ENCODE measurements around the gene INSR.
"Not testable (repeated sequence)": the region's sequence is repeated elsewhere in the genome, so short reads cannot be mapped to it uniquely, and the experiment has no call there.

Gene INSR

DNA sequence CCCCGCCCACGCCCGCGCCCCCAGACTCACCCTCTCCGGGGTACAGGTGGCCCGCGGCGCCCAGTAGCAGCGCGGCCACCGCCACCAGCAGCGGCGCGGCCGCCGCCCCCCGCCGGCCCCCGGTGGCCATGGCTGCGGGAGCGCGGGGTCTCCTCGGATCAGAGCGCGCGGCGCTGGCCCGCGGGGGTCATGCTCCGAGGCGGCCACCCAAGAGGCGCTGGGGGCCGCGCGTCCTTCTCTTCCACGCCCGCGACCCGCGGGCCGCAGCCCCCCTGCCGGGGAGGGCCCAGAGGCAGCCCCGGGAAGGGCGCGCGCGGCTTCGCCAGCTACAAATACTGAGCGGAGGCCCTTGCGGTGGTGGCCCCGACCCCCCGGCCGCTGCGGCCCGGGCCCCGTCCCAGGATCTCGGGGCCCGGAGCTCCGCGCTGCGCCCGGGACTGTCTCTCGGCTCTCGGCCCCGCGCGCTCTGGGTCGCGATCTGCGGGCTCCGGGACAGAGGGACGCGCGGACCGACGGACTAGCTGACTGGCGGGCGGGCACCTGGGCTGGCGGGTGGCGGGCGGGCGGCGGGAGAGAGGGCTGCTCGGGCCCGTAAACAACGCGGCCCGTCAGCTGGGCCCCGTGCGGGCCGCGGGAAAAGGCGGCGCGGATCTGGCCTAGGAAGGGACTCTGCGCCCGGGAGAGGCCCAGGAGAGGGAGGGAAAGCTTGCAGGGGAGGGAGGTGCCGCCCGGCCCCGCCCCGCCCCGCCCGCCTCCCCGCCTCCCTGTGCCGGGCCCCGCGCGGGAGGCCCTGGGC is at the start of gene INSR:
Gene INSR, minus strand, starts transcription at position 653 of the 796 bp plus-strand sequence. Its CDS starts 523 bp downstream, at position 130.
- ATAC-seq, result peak; percentile 83
- peak; percentile 66 for DNase-seq

DNA sequence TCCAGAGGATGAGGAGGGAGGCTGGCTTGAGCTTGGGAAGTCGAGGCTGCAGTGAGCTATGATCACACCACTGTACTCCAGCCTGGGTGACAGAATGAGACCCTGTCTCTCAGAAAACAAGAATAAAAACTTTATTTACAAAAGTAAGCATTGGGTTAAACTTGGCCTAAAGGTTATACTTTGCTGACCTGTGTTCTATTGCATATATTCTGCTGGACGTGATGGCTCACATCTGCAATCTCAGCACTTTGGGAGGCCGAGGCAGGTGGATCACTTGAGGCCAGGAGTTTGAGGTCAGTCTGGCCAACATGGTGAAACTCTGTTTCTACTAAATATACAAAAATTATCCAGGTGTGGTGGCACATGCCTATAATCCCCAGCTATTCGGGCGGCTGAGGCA is 47.9 kb upstream of the INSR start:
- no peak for ATAC-seq
- DNase-seq, result no peak

DNA sequence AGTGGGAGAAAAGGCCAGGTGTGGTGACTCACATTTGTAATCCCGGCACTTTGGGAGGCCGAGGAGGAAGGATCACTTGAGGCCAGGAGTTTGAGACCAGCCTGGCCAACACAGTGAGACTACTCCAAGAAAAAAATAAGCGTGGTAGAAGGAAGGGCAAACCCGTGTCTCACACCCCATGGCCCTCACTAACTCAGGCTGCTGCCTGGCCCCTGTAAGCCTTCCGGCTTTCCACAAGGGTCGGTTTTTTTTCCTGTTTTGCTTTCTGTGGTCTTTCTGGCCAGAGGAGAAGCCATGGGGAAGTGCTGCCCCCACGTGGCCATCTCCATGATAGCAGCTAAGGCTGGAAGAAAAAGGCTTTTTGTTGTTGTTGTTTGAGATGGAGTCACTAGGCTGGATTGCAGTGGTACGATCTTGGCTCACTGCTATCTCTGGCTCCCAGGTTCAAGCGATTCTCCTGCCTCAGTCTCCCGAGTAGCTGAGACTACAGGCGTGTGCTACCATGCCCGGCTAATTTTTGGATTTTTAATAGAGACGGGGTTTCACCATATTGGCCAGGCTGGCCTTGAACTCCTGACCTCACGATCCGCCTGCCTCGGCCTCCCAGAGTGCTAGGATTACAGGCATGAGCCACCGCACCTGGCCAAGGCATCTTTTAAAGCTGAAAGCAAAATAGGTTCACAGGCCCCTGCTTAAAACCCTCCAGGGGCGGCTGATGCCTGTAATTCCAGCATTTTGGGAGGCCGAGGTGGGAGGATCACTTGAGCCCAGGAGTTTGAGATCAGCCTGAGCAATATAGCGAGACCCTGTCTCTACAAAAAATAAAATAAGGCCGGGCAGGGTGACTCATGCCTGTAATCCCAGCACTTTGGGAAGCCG is 47.0 kb upstream of the INSR start:
- DNase-seq (peak; percentile 91), ATAC-seq (peak; percentile 26)

DNA sequence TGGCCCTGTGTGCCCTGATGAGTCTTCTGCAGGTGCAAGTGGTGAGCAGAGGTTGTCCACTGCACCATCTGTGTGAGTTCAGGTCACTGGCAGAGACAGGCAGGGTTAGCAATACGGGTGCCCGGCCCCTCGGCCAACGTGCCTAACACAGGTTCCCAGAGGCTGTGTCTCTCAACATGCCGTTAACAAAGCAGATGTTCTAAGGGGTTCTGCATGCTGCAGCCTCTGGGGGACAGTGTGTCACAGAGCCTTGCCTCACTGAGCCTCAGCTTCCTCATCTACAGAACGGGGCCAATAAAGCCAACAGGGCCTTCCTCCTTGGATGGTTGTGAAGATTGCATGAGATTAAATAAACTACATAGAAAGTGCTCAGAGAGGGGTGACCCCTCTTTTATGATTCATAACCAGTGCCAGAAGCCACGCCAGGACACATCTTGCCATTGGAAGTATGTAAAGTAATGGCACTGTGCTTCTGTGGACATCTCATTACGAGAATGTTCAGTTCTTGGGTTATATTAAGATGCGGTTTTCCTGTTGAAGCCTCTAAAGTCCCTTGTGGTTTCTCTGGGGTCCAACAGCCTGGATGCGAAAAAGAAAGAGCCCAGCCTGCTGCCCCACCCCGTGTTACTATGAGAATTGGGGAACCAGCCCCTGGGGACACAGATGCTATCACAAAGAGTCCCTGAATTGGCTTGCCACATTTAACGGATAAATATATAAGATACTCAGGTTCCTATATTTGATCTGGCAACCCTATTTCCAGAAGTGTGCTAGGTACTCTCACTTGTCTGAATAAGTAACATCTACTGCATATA is 43.4 kb upstream of the INSR start:
- DNase-seq, result peak; percentile 42
- ATAC-seq, result peak; percentile 80

DNA sequence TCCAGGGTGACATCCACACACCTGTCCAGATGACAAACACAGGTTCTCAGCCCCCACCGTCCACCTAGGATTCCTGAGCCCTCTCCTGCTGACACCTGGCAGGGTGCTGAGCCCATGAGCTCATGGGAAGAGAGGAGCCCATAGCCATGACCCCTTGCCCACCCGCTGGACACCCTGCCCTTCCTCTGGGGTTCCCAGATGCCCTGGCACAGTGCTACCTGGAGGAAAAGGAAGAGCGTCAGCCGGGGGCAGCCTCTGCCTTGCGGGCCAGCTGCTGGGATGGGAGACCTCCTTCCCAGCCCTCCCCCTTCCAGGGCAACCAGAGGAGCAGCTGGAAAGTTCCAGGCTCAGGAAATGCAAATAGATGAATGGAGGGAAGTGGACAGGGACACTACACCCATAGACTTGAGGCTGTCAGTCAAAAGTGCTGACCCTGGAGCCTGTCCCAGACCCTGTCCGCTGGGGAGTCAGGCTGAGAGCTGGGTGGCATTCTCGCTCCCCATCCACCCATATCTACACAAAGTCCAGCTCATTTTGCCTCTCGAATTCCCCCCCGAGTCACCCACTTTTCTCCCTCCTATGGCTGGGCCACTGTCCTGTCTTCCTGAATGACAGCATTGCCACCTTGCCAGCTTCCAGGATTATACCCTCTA is 42.2 kb upstream of the INSR start:
- ATAC-seq (no peak), DNase-seq (no peak)

DNA sequence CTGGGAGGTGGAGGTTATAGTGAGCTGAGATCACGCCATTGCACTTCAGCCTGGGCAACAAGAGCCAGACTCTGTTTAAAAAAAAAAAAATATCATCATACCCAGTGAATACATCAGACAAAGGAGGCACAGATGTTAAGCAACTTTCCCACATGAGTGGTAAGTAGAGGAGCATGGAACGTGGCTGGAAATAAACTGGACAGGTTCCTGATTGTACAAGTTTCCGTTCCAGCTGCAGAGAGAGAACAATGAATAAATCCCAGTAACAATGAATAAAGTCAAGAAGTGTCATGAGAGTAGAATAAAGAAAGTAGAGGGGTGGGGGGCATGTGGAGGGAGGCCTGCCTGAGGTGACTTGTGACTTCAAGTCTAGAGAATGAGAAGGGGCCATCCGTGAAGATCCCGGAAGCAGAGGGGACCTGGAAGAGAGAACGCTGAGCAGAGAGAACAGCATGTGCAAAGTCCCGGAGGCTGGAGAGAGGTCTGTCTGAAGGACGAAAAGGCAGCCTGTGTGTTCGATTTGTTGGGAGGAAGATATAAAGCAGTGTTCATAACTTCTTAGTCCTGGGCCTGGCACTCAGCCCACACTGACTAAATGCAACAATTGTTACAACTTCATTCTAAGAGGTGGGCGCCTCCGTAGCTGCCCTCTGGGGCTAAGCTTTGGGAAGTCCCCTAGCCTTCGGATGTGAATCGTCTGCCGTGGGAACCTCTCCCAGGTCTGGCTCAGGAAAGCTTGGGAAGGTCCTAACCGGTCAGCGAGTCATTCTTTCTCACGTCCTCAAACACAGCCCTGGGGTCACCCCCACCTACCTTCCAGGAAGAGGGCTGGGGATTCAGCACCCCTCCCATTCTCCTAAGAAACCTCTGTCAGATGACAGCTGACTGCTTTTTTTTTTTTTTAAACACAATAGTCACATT is 39.2 kb upstream of the INSR start:
- DNase-seq (no peak), ATAC-seq (no peak)

DNA sequence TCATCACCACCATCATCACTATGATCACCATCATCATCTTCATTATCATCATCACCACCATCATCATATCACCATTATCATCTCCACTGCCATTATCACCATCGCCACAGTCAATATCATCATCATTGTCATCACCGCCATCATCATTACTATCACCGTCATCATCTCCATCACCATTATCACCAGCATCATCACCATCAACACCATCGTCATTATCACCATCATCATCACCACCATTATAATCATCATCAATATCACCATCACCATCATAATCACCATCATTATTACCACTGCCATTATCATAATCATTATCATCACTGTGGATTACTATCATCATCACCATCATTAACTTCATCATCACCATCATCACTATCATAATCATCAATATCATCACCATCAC is 37.2 kb upstream of the INSR start:
- ATAC-seq (no peak), DNase-seq (no peak)

DNA sequence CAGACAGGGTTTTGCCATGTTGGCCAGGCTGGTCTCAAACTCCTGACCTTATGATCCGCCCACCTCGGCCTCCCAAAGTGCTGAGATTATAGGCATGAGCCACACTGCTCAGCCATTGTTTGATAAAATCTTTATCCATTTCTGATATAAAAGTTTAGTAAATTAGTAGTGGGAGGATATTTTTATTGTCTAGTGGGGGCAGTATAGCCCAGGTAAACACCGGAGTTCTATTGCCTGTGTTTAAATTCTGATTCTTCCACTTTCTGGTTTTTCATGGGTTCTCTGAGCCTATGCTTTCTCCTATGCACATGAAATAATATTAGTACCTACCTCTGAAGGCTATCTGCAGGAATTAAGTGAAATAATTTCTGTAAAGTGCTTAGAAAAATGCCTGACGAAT is 34.4 kb upstream of the INSR start:
- ATAC-seq (no peak), DNase-seq (no peak)

DNA sequence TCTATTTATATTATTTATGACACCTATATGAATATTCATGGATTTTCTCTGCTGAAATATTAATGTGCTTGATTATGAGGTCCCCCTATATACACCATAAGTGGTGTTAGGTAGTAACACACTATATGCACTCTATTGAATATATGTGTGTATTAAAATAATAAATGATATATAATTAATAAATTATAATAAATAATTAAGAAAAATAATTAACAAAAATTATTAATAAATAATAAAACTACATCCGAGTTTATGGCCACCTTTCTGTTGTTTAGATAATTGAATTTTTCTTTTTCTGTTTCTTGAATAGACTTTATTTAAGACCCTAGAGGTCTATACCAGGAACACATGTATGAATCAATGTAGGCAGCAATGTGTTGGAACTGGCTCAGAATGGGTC is 33.6 kb upstream of the INSR start:
- DNase-seq, result no peak
- ATAC-seq, result no peak

DNA sequence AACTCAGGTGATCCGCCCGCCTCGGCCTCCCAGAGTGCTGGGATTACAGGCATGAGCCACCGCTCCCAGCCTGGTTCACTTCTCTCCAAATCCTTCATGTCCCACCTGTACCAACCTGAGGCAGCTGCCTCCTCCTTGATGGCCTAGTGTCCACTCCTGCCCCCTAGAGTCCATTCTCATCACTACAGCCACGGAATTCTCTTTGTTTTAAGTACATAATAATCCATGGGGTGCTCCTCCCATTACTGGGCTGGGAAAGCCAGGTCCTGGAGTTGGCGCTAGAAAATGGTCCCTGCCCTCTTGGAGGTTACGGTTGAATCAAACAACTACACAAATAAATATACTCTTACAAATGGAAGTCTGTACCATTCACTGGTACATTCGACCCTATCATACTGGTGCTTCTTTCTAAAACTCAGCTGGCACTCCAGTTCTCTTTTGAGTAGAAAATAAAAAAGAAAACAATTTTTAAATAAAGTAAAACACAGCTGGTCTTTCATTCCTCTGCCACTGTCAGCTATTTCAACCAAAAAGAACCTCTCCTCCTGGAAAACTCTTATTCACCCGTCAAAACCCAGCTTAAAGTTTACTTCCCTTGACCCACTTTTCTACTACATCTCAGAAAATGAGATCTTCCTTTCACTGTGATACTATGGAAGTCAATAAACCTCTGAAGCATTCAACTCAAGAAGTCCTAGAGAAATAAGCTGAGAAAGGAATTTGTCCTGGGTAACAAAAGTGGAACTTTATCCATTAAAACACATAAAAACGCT is 32.1 kb upstream of the INSR start:
- DNase-seq (peak; percentile 52), ATAC-seq (no peak)

DNA sequence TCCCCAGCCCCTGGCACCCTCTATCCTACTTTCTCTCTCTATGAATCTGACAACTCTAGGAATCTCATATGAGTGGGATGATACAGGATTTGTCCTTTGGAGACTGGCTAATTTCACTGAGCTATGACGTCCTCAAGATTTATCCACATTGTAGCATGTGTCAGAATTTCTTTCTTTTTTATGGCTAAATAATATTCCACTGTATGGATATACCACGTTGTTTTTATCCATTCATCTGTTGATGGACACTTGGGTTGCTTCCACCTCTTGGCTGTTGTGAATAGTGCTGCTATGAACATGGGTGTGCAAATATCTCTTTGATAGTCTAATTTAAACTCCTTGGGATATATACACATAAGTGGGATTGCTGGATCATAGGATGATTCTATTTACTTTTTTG is 24.0 kb upstream of the INSR start:
- DNase-seq, result no peak
- no peak for ATAC-seq

DNA sequence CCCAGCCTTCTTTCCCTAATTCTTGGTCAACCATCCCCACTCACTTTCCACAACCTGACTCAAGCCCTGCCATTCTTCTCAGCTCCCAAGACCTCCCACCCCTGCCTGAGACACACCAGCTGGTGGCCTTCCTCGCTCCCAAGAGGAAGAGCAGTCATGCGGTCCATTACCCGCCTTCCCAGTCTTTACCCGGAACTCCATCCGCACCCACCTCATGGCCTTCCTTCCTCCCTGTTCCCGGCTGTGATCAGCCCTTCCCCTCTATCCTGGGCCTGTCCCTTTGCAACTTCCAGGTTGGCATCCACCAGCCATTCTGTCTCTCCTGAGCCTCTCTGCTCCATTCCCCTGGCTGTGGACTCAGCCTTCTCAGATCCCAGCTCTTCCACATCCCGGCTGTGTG is 18.6 kb upstream of the INSR start:
- DNase-seq, result no peak
- ATAC-seq, result no peak

DNA sequence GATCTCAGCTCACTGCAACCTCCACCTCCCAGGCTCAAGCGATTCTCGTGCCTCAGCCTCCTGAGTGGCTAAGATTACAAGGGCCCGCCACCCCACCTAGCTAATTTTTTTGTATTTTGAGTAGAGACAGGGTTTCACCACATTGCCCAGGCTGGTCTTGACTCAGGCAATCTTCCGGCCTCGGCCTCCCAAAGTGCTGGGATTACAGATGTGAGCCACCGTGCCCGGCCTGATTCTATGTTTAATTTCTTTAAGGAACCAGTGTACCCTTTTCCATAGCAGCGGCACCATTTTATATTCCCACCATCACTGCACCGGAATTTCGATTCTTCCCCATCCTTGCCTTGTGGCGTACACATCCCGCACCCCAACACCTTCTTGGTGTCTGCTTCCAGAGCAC is 17.7 kb upstream of the INSR start:
- ATAC-seq, result no peak
- DNase-seq, result no peak

DNA sequence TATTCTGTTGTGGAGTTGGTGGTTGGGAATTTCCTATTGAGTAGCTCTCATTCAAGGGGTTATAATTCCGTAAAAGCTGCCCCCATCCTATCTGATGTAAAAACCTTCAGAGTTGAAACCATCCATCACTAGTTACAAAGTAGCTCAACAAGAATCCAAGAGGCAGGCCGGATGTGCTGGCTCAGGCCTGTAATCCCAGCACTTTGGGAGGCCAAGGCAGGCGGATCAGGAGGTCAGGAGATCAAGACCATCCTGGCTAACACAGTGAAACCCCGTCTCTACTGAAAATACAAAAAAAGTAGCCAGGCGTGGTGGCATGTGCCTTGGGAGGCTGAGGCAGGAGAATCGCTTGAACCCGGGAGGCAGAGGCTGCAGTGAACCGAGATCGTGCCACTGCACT is 14.1 kb upstream of the INSR start:
- DNase-seq, ATAC-seq: not testable (repeated sequence)

DNA sequence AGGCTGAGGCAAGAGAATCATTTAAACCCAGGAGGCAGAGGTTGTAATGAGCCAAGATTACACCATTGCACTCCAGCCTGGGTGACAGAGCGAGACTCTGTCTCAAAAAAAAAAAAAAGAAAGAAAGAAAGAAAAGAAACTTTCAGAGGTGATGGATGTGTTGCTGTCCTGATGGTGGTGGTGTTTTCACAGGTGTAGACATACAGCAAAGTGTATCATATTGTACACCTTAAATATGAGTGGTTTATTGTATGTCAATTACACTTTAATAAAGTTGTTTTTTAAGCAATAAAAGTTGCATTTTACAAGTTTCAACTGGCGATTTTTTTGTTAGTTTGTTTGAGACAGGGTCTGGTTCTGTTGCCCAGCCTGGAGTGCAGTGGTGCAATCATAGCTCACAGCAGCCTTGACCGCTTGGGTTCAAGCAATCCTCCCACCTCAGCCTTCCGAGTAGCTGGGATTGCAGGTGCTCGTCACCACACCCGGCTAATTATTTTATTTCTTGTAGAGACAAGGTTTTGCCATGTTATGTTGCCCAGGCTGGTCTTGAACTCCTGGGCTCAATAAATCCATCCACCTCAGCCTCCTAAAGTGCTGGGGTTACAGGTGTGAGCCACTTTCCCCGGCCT is 13.5 kb upstream of the INSR start:
- ATAC-seq, result no peak
- DNase-seq, result no peak

DNA sequence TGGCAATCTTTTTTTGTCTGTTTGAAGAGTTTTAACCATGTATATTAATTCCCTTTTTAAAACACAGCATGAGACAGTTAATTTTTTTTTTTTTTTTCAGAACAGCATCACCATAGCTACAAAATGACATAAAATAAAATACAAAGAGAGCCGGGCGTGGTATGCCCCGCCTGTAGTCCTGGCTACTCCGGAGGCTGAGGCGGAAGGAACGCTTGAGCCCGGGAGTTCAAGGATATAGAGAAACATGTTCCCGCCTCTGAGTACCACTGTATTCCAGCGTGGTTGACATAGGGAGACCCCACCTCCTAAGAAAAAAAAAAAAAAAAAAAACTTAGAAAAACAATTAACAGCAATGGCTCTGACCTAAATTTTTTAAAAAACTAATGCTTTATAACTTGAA is 10.0 kb upstream of the INSR start:
- no peak for ATAC-seq

DNA sequence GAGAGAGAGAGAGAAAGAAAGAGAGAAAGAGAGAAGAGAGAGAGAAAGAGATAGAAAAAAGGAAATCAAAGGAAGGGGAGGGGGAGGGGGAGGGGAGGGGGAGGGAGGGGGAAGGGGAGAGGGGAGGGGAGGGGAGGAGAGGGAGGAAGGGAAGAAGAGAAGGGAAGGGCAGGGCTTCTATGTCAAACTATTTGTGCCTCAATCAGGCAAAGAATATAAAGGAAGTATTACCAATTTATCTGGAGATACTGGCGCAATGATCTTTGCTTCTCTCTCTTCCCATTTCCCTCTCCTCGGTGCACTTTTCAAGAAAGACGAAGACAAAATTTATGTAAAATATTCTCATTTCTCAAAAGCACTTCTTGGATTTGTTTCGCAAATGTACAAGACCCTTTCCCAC is 9.3 kb upstream of the INSR start:
- ATAC-seq (no peak), DNase-seq (no peak)

More for the DNA sequence above, 10.0 kb upstream of the INSR start:
- no peak for DNase-seq

DNA sequence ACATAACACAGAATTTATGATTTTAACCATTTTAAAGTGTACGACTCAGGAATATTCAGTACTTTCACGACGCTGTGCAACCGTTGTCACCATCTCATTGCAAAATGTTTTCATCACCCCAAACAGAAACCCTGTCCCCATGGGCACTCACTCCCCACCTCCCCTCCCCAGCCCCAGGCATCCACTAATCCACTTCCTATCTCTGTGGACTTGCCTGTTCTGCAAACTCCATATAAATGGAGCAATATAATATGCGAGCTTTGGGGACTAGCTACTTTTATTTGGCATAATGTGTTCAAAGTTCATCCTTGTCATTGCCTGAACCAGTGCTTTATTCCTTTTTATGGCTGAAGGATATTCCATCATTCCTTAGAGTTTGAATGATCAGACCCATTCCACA is 7.3 kb upstream of the INSR start:
- no peak for ATAC-seq

DNA sequence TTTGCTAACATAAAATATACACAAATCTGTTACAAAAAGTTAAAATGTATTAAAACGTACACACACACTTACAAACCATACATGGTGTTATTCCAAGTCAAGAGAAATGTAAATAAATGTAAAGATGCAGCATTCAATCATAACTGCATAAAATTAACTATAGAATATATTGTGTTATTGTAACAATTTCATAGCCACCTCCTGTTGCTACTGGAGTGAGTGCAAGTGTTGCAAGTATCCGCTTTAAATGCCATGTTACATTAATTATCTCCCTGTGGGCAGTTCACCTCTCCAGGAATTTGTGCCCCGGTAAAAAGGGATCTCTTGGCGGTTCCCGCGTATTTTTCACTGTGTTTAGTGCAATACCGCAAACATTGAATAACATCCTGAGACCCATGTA is 3.5 kb upstream of the INSR start:
- DNase-seq, result no peak
- no peak for ATAC-seq

More for the DNA sequence above, 7.3 kb upstream of the INSR start:
- DNase-seq, result no peak
